Measurements from ENCODE around the gene EREG.

The EREG gene

DNA sequence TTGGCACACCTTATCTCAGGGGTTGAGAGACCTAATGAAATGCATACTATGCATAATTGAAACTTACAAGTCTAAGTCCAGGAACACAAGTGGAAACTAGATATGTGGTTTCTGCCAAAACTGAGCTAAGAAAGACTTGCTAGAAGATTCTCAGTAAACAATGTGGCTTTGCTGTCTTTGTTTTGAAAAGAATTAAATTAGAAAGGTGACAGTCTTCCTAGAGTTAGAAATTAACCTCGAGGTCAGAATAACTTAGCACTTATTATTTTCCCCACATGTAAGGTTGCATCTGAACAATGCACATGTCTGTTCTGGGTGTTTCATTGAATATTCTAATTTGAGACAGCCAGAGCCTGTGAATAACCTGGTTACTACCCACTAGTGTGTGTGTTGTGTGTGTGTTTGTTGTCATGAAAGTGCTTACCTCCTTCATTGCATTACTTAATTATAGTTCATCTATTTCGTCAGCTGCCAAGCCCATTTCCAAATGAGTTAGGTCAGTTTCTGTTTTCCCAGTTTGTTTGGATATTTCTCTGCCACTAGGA, 1.5 kb downstream of the EREG start:
- H3K9me3 Mint-ChIP-seq = no peaks in the 10 kb centered on the region
- no peak for DNase-seq (ENCODE audit: low spot score)
- no peak overlapping the region for H3K27ac Mint-ChIP-seq
- no peak overlapping the region for H3K4me3 Mint-ChIP-seq
- peaks cover 9% of the 10 kb centered on the region for H3K4me1 Mint-ChIP-seq (ENCODE audit: low read depth)
- H3K36me3 Mint-ChIP-seq (ENCODE audit: low read depth) = no peaks in the 10 kb centered on the region
- peaks cover 54% of the 10 kb centered on the region for H3K27me3 Mint-ChIP-seq (ENCODE audit: low read depth)

DNA sequence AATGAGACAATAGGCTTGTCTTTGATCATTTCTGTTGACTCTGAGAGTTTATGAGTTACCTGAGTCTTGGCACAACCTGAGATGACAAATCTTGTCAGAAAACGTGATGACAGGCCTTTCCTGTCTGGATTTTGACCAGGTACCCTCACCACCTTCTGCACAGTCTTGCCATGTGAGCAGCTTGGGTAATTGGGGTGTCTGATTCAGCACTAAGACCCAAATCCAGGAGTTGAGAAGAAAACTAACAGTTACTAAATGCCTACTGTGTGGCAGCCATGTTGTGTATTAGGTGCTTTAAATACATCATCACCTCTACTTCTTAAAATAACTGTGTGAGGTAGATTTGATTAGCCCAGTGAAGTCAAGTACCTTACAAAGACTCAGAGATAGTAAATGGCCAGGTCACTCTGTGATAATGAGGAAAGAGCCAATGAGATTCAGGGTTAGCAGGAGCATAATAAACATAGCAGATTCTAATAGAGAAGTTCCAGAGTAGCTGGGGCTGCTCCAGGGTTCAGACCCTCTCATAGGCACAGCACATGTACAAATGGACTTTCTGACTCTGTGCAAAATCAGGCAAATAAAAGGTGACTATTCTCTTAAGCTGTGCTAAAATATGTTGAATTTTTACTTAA, 2.8 kb downstream of the EREG start:
- no peaks in the 10 kb centered on the region for H3K9me3 Mint-ChIP-seq
- peaks cover 9% of the 10 kb centered on the region for H3K4me1 Mint-ChIP-seq (ENCODE audit: low read depth)
- no peaks in the 10 kb centered on the region for H3K36me3 Mint-ChIP-seq (ENCODE audit: low read depth)
- no peak for DNase-seq (ENCODE audit: low spot score)
- no peak overlapping the region for H3K27ac Mint-ChIP-seq
- H3K27me3 Mint-ChIP-seq (ENCODE audit: low read depth) = peaks cover 53% of the 10 kb centered on the region
- no peak overlapping the region for H3K4me3 Mint-ChIP-seq

DNA sequence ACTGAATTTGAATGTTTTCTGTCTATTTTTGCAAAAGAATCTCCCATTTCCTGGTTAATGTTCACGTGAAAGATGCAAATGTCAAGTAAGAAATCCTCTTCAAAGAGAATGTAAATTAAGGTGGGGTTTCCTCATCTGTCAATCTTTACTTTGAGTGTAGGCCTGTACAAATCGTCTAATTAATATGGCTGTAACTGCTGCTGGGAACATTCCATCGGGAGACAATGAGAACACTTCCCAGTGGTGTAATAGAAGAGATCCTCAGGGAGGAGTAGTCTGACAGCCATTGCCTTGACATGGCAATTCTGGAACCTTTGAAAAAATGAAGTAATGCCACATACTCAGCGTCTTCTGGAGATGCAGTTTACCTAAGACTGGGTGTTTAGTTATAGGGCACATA, 3.7 kb downstream of the EREG start:
- Mint-ChIP-seq H3K4me1 (ENCODE audit: low read depth) (peaks cover 9% of the 10 kb centered on the region), H3K27ac (no peak overlapping the region), H3K27me3 (ENCODE audit: low read depth) (peaks cover 49% of the 10 kb centered on the region), H3K36me3 (ENCODE audit: low read depth) (no peaks in the 10 kb centered on the region), H3K4me3 (no peak overlapping the region), H3K9me3 (no peaks in the 10 kb centered on the region)
- DNase-seq (ENCODE audit: low spot score) = no peak

DNA sequence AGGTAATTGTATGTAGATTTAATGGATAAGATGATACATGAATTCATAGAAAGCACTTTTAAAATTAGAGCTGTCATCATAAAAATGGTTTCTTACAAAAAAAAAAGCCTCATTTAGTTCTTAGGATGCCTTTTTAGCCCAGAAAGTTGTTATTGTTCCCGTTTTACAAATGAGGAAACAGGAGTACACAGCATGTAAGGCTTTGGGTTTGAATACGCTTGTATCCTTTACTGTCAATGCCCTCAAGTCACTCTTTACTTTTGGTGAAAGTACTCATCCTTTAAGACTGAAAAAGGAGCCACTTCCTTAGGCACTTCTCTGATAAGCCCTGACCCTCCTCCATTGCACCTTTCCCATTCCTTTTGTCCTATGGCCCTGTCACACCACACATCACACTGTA, 4.9 kb downstream of the EREG start:
- Mint-ChIP-seq H3K4me3 (no peak overlapping the region), H3K4me1 (ENCODE audit: low read depth) (peaks cover 5% of the 10 kb centered on the region), H3K9me3 (no peaks in the 10 kb centered on the region), H3K27me3 (ENCODE audit: low read depth) (peaks cover 42% of the 10 kb centered on the region), H3K27ac (no peak overlapping the region), H3K36me3 (ENCODE audit: low read depth) (no peaks in the 10 kb centered on the region)
- no peak for DNase-seq (ENCODE audit: low spot score)

DNA sequence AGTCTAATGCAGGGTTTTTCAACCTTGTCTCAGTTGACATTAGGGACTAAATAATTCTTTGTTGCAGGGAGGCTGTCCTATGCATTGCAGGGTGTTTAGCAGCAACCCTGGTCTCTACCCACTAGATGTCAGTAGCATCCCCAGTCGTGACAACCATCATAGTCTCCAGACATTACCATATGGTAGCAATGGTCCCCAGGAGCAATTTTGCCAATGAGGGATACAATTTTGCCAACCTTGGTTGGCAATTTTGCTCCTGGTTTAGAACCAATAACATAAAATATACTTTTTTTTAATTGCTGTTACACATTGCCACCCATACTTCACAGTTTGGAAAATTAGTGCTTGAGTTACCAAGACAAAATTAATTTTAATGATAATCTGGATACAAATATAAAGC, 6.0 kb downstream of the EREG start:
- no peaks in the 10 kb centered on the region for H3K9me3 Mint-ChIP-seq
- peaks cover 2% of the 10 kb centered on the region for H3K4me1 Mint-ChIP-seq (ENCODE audit: low read depth)
- no peak for DNase-seq (ENCODE audit: low spot score)
- no peak overlapping the region for H3K4me3 Mint-ChIP-seq
- no peak overlapping the region for H3K27ac Mint-ChIP-seq
- H3K36me3 Mint-ChIP-seq (ENCODE audit: low read depth) = no peaks in the 10 kb centered on the region
- H3K27me3 Mint-ChIP-seq (ENCODE audit: low read depth) = peaks cover 31% of the 10 kb centered on the region

DNA sequence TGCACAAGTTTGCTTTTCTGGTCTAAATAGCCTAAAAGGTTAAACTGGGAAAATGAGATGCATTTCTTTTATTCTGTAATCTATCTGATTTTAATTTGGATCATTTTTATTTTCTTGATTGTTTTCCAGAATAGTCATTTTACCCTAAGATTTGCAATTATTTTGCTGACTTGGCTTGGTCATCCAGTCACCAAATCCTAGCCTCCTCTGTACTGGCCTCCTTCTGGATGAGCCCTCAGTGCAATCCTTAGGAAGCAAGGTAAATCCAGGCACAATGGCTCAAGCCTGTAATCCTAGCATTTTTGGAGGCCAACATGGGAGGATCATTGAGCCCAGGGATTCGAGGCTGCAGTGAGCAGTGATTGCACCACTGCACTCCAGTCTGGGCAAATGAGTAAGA, 9.2 kb downstream of the EREG start:
- H3K9me3 Mint-ChIP-seq = no peaks in the 10 kb centered on the region
- no peak overlapping the region for H3K27ac Mint-ChIP-seq
- no peaks in the 10 kb centered on the region for H3K36me3 Mint-ChIP-seq (ENCODE audit: low read depth)
- no peak overlapping the region for H3K4me3 Mint-ChIP-seq
- peaks cover 17% of the 10 kb centered on the region for H3K27me3 Mint-ChIP-seq (ENCODE audit: low read depth)
- DNase-seq (ENCODE audit: low spot score) = no peak
- H3K4me1 Mint-ChIP-seq (ENCODE audit: low read depth) = peaks cover 2% of the 10 kb centered on the region

DNA sequence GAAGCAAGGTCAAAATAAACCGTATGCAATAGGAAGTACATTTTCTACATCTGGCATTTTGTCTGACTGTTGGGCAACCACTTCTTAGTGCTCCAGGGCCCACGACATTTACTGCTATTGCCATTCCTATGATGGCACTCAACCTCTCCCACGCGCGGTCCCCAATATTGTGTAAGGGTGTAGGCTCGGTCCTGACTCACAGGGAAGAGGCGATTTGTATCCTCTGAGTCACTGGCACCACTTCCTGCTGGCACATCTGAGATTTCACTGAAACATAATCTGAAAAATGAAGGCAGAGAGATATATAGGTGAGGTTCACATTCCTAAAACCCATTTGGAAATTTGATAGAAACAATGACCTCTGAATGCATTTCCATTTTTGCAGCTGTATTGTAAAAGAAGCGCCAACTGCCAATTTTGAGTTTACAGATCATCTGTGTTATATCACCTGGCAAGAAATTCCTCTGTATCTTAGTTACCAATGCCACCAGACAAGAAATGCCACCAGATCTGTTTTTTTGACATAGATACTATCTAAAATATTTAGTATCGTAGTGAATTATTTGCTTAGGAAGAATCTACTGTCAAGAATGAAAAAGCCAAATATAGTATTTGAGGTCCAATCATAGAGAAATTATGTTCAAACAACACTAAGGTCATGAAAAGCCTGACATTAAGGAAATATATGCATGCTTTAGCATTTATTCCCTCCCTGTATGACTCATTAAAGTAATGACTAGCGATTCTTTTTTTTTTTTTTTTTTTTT, 9.8 kb downstream of the EREG start:
- no peaks in the 10 kb centered on the region for H3K9me3 Mint-ChIP-seq
- no peak overlapping the region for H3K27ac Mint-ChIP-seq
- peaks cover 17% of the 10 kb centered on the region for H3K27me3 Mint-ChIP-seq (ENCODE audit: low read depth)
- H3K36me3 Mint-ChIP-seq (ENCODE audit: low read depth) = no peaks in the 10 kb centered on the region
- peaks cover 2% of the 10 kb centered on the region for H3K4me1 Mint-ChIP-seq (ENCODE audit: low read depth)
- peak; percentile 15 for DNase-seq (ENCODE audit: low spot score)
- H3K4me3 Mint-ChIP-seq = no peak overlapping the region

DNA sequence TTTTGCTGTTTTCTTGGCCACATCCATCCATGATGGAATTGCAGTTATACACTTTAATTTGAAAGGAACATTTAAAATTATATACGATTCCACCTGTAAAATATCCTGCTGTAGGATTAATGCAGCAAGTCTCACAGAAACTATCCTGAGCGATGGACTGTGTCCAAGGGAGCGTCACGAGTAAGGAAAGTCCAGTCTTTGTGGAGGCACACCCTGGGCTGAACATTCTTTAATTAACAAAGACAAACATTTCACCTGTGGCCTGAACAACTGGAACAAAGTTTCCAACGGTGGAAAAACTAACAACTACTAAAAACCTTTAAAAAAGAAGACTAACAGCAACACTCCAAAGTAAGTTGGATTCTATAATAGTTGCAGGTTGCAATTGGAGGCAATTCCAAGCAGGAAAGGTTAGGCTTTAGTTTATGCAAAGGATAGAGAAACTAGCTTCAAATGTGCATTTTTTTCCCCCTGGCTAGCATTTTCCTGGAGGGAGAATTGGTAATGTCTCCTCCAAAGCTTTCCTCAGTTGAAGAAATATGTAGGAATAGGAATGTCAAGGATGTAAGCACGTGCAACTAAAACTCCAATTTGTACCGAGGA, 11.0 kb downstream of the EREG start:
- peaks cover 17% of the 10 kb centered on the region for H3K27me3 Mint-ChIP-seq (ENCODE audit: low read depth)
- no peak for DNase-seq (ENCODE audit: low spot score)
- H3K27ac Mint-ChIP-seq = no peak overlapping the region
- no peaks in the 10 kb centered on the region for H3K9me3 Mint-ChIP-seq
- no peak overlapping the region for H3K4me3 Mint-ChIP-seq
- H3K36me3 Mint-ChIP-seq (ENCODE audit: low read depth) = no peaks in the 10 kb centered on the region
- peaks cover 2% of the 10 kb centered on the region for H3K4me1 Mint-ChIP-seq (ENCODE audit: low read depth)

DNA sequence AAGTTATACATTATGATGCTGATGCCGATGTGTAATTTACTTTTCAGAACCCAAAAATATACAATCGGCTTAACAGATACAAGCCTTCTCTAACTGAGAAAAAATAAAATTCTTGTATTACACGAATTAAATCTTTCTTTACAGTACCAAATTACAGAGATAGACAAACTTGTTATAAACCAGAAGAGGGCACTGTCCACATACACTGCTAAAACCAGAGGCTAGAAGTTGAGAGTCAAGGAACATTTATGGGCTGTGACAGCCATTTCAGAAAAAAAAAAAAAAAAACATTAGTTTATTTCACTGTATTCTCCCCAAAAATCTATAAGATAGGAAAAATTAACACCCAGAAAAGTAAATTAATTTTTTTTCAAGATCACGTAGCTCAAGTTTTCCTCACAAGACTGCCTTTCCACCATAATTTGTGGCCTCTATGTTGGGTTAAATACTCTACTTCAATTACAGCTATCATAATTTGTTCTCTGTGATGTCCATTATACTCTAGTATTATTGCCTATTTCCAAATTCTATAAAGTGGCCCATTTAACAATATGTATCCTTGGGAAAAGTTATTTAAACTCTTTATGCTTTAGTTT, 12.0 kb downstream of the EREG start:
- no peak for DNase-seq (ENCODE audit: low spot score)
- H3K4me1 Mint-ChIP-seq (ENCODE audit: low read depth) = peaks cover 2% of the 10 kb centered on the region
- no peak overlapping the region for H3K27ac Mint-ChIP-seq

DNA sequence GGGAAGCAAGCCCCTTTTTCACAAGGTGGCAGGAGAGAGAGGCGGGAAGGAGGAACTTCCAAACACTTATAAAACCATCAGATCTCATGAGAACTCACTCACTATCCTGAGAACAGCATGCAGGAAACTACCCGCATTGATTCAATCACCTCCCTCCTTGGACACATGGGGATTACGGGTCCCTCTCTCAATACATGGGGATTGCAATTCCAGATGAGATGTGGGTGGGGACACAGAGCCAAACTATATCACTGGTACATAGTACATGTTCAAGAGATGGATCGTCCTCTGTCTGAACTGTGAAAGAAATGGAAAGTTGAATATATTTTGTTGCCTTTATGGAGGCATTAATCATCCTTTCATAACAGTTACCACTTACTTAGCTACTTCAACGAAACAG, 12.8 kb downstream of the EREG start:
- Mint-ChIP-seq H3K4me1 (ENCODE audit: low read depth) (peaks cover 2% of the 10 kb centered on the region), H3K36me3 (ENCODE audit: low read depth) (no peaks in the 10 kb centered on the region), H3K9me3 (no peaks in the 10 kb centered on the region), H3K27me3 (ENCODE audit: low read depth) (peaks cover 12% of the 10 kb centered on the region), H3K4me3 (no peak overlapping the region), H3K27ac (no peak overlapping the region)
- no peak for DNase-seq (ENCODE audit: low spot score)

More for the DNA sequence above, 12.0 kb downstream of the EREG start:
- no peaks in the 10 kb centered on the region for H3K36me3 Mint-ChIP-seq (ENCODE audit: low read depth)
- no peaks in the 10 kb centered on the region for H3K9me3 Mint-ChIP-seq
- H3K27me3 Mint-ChIP-seq (ENCODE audit: low read depth) = peaks cover 12% of the 10 kb centered on the region
- no peak overlapping the region for H3K4me3 Mint-ChIP-seq

DNA sequence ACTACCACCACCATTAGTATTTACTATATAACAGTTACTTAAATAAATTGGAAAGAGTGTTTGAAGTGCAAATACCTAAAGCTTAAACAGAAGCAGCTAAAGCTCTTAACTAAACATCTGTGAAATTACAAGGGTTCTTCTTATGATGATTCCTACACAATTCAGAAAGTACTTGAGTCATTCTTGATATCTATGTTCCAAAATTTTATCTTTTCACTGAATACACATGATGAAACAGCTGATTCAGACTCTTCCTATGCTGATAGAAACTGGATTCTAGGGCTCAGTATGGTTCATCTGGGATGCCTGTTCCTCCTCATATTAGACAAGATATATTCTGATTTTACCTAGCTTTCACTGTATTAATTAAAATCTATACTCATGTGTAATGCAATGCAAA, 13.6 kb downstream of the EREG start:
- DNase-seq (ENCODE audit: low spot score) = no peak
- Mint-ChIP-seq H3K27ac (no peak overlapping the region), H3K27me3 (ENCODE audit: low read depth) (peaks cover 12% of the 10 kb centered on the region), H3K36me3 (ENCODE audit: low read depth) (no peaks in the 10 kb centered on the region), H3K4me3 (no peak overlapping the region), H3K9me3 (no peaks in the 10 kb centered on the region), H3K4me1 (ENCODE audit: low read depth) (peaks cover 2% of the 10 kb centered on the region)

DNA sequence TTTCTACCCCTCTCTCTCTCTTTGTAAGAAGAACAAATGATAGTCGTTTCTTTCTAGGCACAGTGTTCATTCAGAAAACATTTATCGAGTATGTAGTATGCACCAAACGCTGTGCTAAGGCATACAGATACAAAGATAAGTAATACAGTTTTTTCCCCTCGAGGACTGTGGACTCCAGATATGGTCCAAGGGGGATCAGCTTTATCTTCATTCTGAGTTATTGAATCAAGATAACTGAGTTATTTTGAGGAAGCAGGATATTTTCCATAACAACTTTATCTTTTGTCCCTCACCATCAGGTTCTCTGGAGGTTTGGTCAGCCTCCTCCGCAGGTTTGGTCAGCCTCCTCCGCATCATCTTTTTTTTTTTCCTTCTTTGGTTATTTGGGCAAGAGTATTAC, 15.0 kb downstream of the EREG start:
- DNase-seq (ENCODE audit: low spot score) = no peak
- Mint-ChIP-seq H3K27ac (no peak overlapping the region), H3K4me3 (no peak overlapping the region), H3K27me3 (ENCODE audit: low read depth) (peaks cover 8% of the 10 kb centered on the region), H3K9me3 (no peaks in the 10 kb centered on the region), H3K36me3 (ENCODE audit: low read depth) (no peaks in the 10 kb centered on the region), H3K4me1 (ENCODE audit: low read depth) (no peaks in the 10 kb centered on the region)

DNA sequence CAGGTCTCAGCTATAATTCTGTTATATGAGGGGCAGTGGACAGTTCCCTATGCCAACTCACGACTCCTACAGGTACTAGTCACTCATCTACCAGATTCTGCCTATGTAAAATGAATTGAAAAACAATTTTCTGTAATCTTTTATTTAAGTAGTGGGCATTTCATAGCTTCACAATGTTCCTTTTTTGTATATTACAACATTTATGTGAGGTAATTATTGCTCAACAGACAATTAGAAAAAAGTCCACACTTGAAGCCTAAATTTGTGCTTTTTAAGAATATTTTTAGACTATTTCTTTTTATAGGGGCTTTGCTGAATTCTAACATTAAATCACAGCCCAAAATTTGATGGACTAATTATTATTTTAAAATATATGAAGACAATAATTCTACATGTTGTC, 20.4 kb downstream of the EREG start:
- H3K36me3 Mint-ChIP-seq (ENCODE audit: low read depth) = no peaks in the 10 kb centered on the region

DNA sequence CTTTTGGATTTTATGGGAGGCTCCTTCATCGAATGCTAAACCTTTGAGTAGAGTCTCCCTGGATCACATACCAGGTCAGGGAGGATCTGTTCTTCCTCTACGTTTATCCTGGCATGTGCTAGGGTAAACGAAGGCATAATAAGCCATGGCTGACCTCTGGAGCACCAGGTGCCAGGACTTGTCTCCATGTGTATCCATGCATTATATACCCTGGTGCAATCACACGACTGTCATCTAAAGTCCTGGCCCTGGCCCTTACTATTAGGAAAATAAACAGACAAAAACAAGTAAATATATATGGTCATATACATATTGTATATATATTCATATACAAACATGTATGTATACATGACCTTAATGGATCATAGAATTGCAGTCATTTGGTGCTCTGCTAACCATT, 21.2 kb downstream of the EREG start:
- DNase-seq (ENCODE audit: low spot score) = no peak
- no peak overlapping the region for H3K4me3 Mint-ChIP-seq
- no peak overlapping the region for H3K27ac Mint-ChIP-seq
- no peaks in the 10 kb centered on the region for H3K4me1 Mint-ChIP-seq (ENCODE audit: low read depth)
- no peaks in the 10 kb centered on the region for H3K36me3 Mint-ChIP-seq (ENCODE audit: low read depth)
- H3K27me3 Mint-ChIP-seq (ENCODE audit: low read depth) = peaks cover 3% of the 10 kb centered on the region
- no peaks in the 10 kb centered on the region for H3K9me3 Mint-ChIP-seq

More for the DNA sequence above, 20.4 kb downstream of the EREG start:
- no peak overlapping the region for H3K4me3 Mint-ChIP-seq
- H3K9me3 Mint-ChIP-seq = no peaks in the 10 kb centered on the region
- DNase-seq (ENCODE audit: low spot score) = no peak
- peaks cover 5% of the 10 kb centered on the region for H3K27me3 Mint-ChIP-seq (ENCODE audit: low read depth)
- no peaks in the 10 kb centered on the region for H3K4me1 Mint-ChIP-seq (ENCODE audit: low read depth)
- H3K27ac Mint-ChIP-seq = no peak overlapping the region

All from T-helper 2 cell treated with Interferon-gamma antibody and Interleukin-4, amounts not matched to agents 5 μg/mL and 100 μg/mL, for 36 hours (primary cell).